IMR-90 (cell line): ENCODE measurements around the gene ENAH. TPM values are rescaled to one million over a fixed set of nuclear protein-coding genes. Genes with fewer than 3 reads are reported as not detected.

Experiments used
- ATAC-seq: fragments of 200-7000 bp; cut with Tn5 transposase; 2 replicates; pipeline ENCODE4 v1.9.1; 2020; ENCODE audit warnings: low read depth, mild to moderate bottlenecking, moderate library complexity
- BruUV-seq: library from RNA; stranded (reverse); fragments of 400-500 nt; replicated peaks from 2 replicates; lab custom pipeline; 2021; lab: Mats Ljungman, UMichigan
- CTCF ChIA-PET: fragments of 300-600 bp; formaldehyde crosslinking; extraction: SDS; loops from one replicate; lab custom pipeline; 2021; ENCODE audit warnings: antibody characterized with exemption; lab: Yijun Ruan, JAX
- POLR2A ChIA-PET: fragments of 300-600 bp; sonication (Branson Sonifier 250); formaldehyde crosslinking; loops from one replicate; lab custom pipeline; 2022; ENCODE audit warnings: antibody characterized with exemption; ENCODE audit not compliant: unreplicated experiment; lab: Charles Lee
- DNase-seq: peaks from one replicate; pipeline ENCODE4 v3.0.0; 2013
- H2AFZ ChIP-seq: replicated peaks from 2 replicates; pipeline ENCODE3; 2013; ENCODE audit warnings: low read length, mild to moderate bottlenecking; ENCODE audit not compliant: poor library complexity
- H2AK5ac ChIP-seq: 2 replicates; pipeline ENCODE4 v1.6.1; 2013; ENCODE audit warnings: low read depth, low read length, inconsistent platforms
- H2AK9ac ChIP-seq: replicated peaks from 2 replicates; pipeline ENCODE3; 2013; ENCODE audit warnings: mild to moderate bottlenecking, low read depth, low read length, moderate library complexity; ENCODE audit not compliant: poor library complexity
- H2BK120ac ChIP-seq: 2 replicates; pipeline ENCODE4 v1.6.1; 2013; ENCODE audit warnings: low read depth, low read length, inconsistent platforms
- H2BK15ac ChIP-seq: 3 replicates; pipeline ENCODE4 v1.6.1; 2013; ENCODE audit warnings: low read depth, low read length, inconsistent platforms
- H2BK20ac ChIP-seq: 2 replicates; pipeline ENCODE4 v1.6.1; 2013; ENCODE audit warnings: low read depth, mild to moderate bottlenecking, inconsistent platforms, low read length, moderate library complexity
- H2BK5ac ChIP-seq: 2 replicates; pipeline ENCODE4 v1.6.1; 2013; ENCODE audit warnings: mild to moderate bottlenecking, low read depth, low read length, inconsistent platforms; ENCODE audit not compliant: poor library complexity, severe bottlenecking
- H3K14ac ChIP-seq: replicated peaks from 2 replicates; pipeline ENCODE4 v1.6.1; 2013; ENCODE audit warnings: low read depth, low read length, inconsistent platforms
- H3K18ac ChIP-seq: 2 replicates; pipeline ENCODE4 v1.6.1; 2013; ENCODE audit warnings: low read depth, low read length, control low read depth
- H3K23ac ChIP-seq: 2 replicates; pipeline ENCODE4 v1.6.1; 2013; ENCODE audit warnings: low read depth, low read length, inconsistent platforms
- H3K27ac ChIP-seq: 2 replicates; pipeline ENCODE4 v1.5.1; 2013; ENCODE audit warnings: mild to moderate bottlenecking, control low read depth, low read length; ENCODE audit not compliant: insufficient read depth
- H3K27me3 ChIP-seq: 2 replicates; pipeline ENCODE4 v1.6.1; 2013; ENCODE audit warnings: low read length; ENCODE audit not compliant: control insufficient read depth, insufficient read depth
- H3K36me3 ChIP-seq: 2 replicates; pipeline ENCODE4 v1.6.1; 2013; ENCODE audit warnings: low read length, mixed read lengths; ENCODE audit not compliant: control insufficient read depth, insufficient read depth
- H3K4ac ChIP-seq: 2 replicates; pipeline ENCODE4 v1.6.1; 2013; ENCODE audit warnings: low read depth, low read length, inconsistent platforms
- H3K4me1 ChIP-seq: 2 replicates; pipeline ENCODE4 v1.6.1; 2013; ENCODE audit warnings: low read length, mixed read lengths; ENCODE audit not compliant: control insufficient read depth, insufficient read depth
- H3K4me2 ChIP-seq: 2 replicates; pipeline ENCODE4 v1.6.1; 2013; ENCODE audit warnings: low read depth, mild to moderate bottlenecking, control low read depth, low read length, moderate library complexity
- H3K4me3 ChIP-seq: 2 replicates; pipeline ENCODE4 v1.5.1; 2013; ENCODE audit warnings: low read depth, mild to moderate bottlenecking, control low read depth, low read length, moderate library complexity; ENCODE audit not compliant: insufficient read depth
- H3K56ac ChIP-seq: 2 replicates; pipeline ENCODE4 v1.6.1; 2013; ENCODE audit warnings: low read length, inconsistent platforms; ENCODE audit not compliant: insufficient read depth; ENCODE audit errors: extremely low read depth
- H3K79me1 ChIP-seq, 2 experiments: 2 replicates each; pipeline ENCODE4 v1.6.1; 2013; ENCODE audit warnings: low read length in 2 of 2, inconsistent platforms in 1 of 2, low read depth in 1 of 2
- H3K9ac ChIP-seq: 2 replicates; pipeline ENCODE4 v1.6.1; 2013; ENCODE audit warnings: low read depth, low read length, control low read depth
- H3K9me1 ChIP-seq: 2 replicates; pipeline ENCODE4 v1.6.1; 2013; ENCODE audit warnings: low read length, inconsistent platforms; ENCODE audit not compliant: insufficient read depth
- H3K9me3 ChIP-seq: 2 replicates; pipeline ENCODE4 v1.6.1; 2013; ENCODE audit warnings: low read length; ENCODE audit not compliant: control insufficient read depth, insufficient read depth
- H4K20me1 ChIP-seq: 2 replicates; pipeline ENCODE4 v1.6.1; 2013; ENCODE audit warnings: low read length, inconsistent platforms; ENCODE audit not compliant: insufficient read depth
- H4K5ac ChIP-seq: 2 replicates; pipeline ENCODE4 v1.6.1; 2013; ENCODE audit warnings: mild to moderate bottlenecking, low read depth, low read length, control low read depth
- H4K8ac ChIP-seq, 2 experiments: 2 replicates each; pipeline ENCODE4 v1.6.1; 2013; ENCODE audit warnings: low read depth in 2 of 2, low read length in 2 of 2, control low read depth in 1 of 2, inconsistent platforms in 1 of 2
- H4K91ac ChIP-seq: 2 replicates; pipeline ENCODE4 v1.6.1; 2013; ENCODE audit warnings: low read depth, low read length, inconsistent platforms; ENCODE audit not compliant: insufficient read depth
- BHLHE40 ChIP-seq: fragments of 150-350 bp; IDR thresholded peaks from 2 replicates; pipeline ENCODE4 v1.6.1; 2016; ENCODE audit warnings: mild to moderate bottlenecking, low read depth, low read length
- CEBPB ChIP-seq: IDR thresholded peaks from 2 replicates; pipeline ENCODE4 v1.6.1; 2012; ENCODE audit warnings: low read depth, low read length, improper control_type of control experiment
- CHD1 ChIP-seq: IDR thresholded peaks from 2 replicates; pipeline ENCODE4 v1.6.1; 2012; ENCODE audit warnings: low read depth, low read length, improper control_type of control experiment
- CTCF ChIP-seq: conservative IDR thresholded peaks from 2 replicates; pipeline ENCODE4 v1.5.1; 2012; ENCODE audit warnings: mild to moderate bottlenecking, low read depth, low read length, improper control_type of control experiment
- ELK1 ChIP-seq: fragments of 150-350 bp; IDR thresholded peaks from 2 replicates; pipeline ENCODE4 v1.6.1; 2016; ENCODE audit warnings: low read depth, mild to moderate bottlenecking, low read length, moderate library complexity, borderline replicate concordance
- NFE2L2 ChIP-seq: fragments of 150-350 bp; IDR thresholded peaks from 2 replicates; pipeline ENCODE4 v1.6.1; 2016; ENCODE audit warnings: low read depth, mild to moderate bottlenecking, low read length
- POLR2A ChIP-seq: IDR thresholded peaks from 2 replicates; pipeline ENCODE4 v1.6.1; 2012; ENCODE audit warnings: mild to moderate bottlenecking, low read depth, low read length
- RAD21 ChIP-seq: IDR thresholded peaks from 2 replicates; pipeline ENCODE4 v1.6.1; 2012; ENCODE audit warnings: low read length, improper control_type of control experiment
- RCOR1 ChIP-seq: IDR thresholded peaks from 2 replicates; pipeline ENCODE4 v1.6.1; 2012; ENCODE audit warnings: mild to moderate bottlenecking, low read length, improper control_type of control experiment; ENCODE audit not compliant: insufficient replicate concordance
- SMC3 ChIP-seq: fragments of 150-350 bp; IDR thresholded peaks from 2 replicates; pipeline ENCODE4 v1.6.1; 2016; ENCODE audit warnings: low read depth, mild to moderate bottlenecking, antibody characterized with exemption, low read length, moderate library complexity
- USF2 ChIP-seq: fragments of 150-350 bp; IDR thresholded peaks from 2 replicates; pipeline ENCODE4 v1.6.1; 2017; ENCODE audit warnings: mild to moderate bottlenecking, antibody characterized with exemption, low read length, low read depth
- WGBS, 2 experiments: methylation state at CpG; one replicate each; pipeline versions ENCODE4 v1.1.5 to v1.1.7; 2013; ENCODE audit warnings: missing lambda C conversion rate in 2 of 2; ENCODE audit not compliant: insufficient read length in 1 of 2; ENCODE audit errors: extremely low coverage in 2 of 2; 5-methylcytosine and 5-hydroxymethylcytosine counted together
- dilution Hi-C: fragments of 300-500 bp; cut with HindIII; formaldehyde crosslinking; loops from one replicate; pipeline ENCODE4 v1.14.3; 2018; ENCODE audit warnings: low sequenced_read_pairs; ENCODE audit not compliant: unreplicated experiment
- in situ Hi-C: fragments of 300-500 bp; cut with MboI; formaldehyde crosslinking; loops from 3 replicates; pipeline ENCODE4 v1.14.3; 2019; ENCODE audit warnings: low sequenced_read_pairs, inconsistent platforms, mixed read lengths
- intact Hi-C: fragments of 100-400 bp; cut with micrococcal nuclease; formaldehyde crosslinking; loops from 2 replicates; pipeline ENCODE4 v1.10.0; 2022
- polyA plus RNA-seq, 3 experiments: library from polyadenylated mRNA; depleted of rRNA; stranded (reverse); fragments of >200 nt; gene quantifications; 2 replicates each; pipeline ENCODE4 v1.2.3, GENCODE V29; 2012; ENCODE audit warnings: low replicate concordance in 1 of 3
- total RNA-seq: library from RNA; depleted of rRNA; stranded (reverse); fragments of >200 nt; gene quantifications from 2 replicates; pipeline ENCODE4 v1.2.3, GENCODE V29; 2012

Gene ENAH
- total and polyA plus RNA-seq, 2 of the 4 experiments (the other 2 are of a cell fraction), result 61.3 to 86.9 TPM

GRCh38 chr1:225441314-225442122, 211.4 kb downstream of the ENAH start:
- Histone ChIP-seq H3K4me2 (no peak overlapping the region), H3K18ac (no peak overlapping the region), H2BK15ac (no peak overlapping the region), H3K9ac (no peak overlapping the region), H2BK20ac (no peak overlapping the region), H3K36me3 (no peaks in the 10 kb centered on the region), H3K4ac (no peak overlapping the region), H2AK9ac (no peak overlapping the region), H4K5ac (no peak overlapping the region), H3K27me3 (0 out of 2 replicates have a peak, but pooled peaks cover 1% of the 10 kb centered on the region), H4K91ac (no peak overlapping the region), H3K4me1 (peaks cover 4% of the 10 kb centered on the region; the same call in 1 of the 2 replicates), H3K14ac (no peak overlapping the region), H3K9me3 (no peaks in the 10 kb centered on the region), H3K9me1 (0 out of 2 replicates have a peak, but pooled peaks cover 5% of the 10 kb centered on the region), H3K27ac (no peak overlapping the region), H3K23ac (no peak overlapping the region), H3K79me1 (no peaks in the 10 kb centered on the region), H2BK5ac (no peak overlapping the region), H2AFZ (no peak overlapping the region), H3K56ac (no peak overlapping the region), H3K4me3 (no peak overlapping the region), H2BK120ac (no peak overlapping the region), H2AK5ac (no peak overlapping the region), H4K8ac (no peak overlapping the region), H4K20me1 (no peaks in the 10 kb centered on the region)
- TF ChIP-seq USF2, result no peak
- TF ChIP-seq NFE2L2, result no peak
- TF ChIP-seq SMC3, result 0 out of 2 replicates have a peak, but pooled peaks have one; percentile 21
- no peak for TF ChIP-seq POLR2A
- TF ChIP-seq ELK1, result no peak
- TF ChIP-seq CEBPB, result no peak
- no peak for TF ChIP-seq RAD21
- TF ChIP-seq CHD1, result no peak
- no peak for TF ChIP-seq BHLHE40
- peak; percentile 40 for TF ChIP-seq CTCF
- no peak for TF ChIP-seq RCOR1
- BruUV-seq, result no TSS peak
- WGBS, 2 experiments, result 74% methylated on average over 4 of the region's 9 CpGs; no CpG with 5 or more reads in 1 of the 2 experiments
- ChIA-PET POLR2A (no interaction called here), CTCF (interaction anchor here (1.3 to 1.7 kb wide), 2 partner anchors 29 to 123 kb away, joined by 3 to 8 read pairs; no protein-coding TSS in a partner anchor)
- DNase-seq (no peak), ATAC-seq (no peak)
- dilution Hi-C loops (no loop called here), in situ Hi-C loops (no loop called here), intact Hi-C loops (no loop called here)
